ENCODE data around the gene FAM131C.
"Not testable (repeated sequence)": the region's sequence is repeated elsewhere in the genome, so short reads cannot be mapped to it uniquely, and the experiment has no call there.

FAM131C gene

DNA sequence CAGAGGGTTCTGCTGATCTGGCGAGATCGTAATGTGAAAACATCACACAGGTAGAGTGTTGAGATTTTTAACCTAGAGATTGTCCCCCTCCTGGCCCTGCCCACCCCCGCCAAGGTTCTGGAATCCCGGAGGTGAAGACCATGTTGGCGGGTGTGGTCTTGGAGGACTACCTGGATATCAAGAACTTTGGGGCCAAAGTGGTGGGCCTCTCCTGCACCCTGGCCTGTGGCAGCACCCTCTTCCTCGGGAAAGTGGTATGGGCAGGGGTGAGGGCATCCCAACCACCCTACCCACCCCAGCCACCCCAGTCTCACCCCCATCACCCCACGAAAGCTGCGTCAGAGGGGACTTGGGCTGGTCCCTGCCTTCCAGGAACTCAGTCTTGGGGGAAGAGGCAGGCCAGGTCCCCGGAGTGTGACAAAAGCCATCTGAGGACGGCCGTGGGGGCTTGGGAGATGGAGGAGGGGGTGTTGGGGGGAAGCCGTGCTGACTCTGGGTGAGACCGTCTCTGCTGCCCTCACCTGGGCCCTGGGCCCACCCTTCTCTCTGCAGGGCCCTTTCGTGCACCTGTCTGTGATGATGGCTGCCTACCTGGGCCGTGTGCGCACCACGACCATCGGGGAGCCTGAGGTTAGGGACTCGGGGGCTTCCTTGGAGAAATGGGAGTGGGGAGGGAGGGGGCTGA lies 25.5 kb downstream of the FAM131C start:
- TF ChIP-seq CTCF (IDR thresholded peaks at IDR 0.05; ENCODE audit: insufficient read depth, missing control alignments): no peak
- FAIRE-seq: no peak

DNA sequence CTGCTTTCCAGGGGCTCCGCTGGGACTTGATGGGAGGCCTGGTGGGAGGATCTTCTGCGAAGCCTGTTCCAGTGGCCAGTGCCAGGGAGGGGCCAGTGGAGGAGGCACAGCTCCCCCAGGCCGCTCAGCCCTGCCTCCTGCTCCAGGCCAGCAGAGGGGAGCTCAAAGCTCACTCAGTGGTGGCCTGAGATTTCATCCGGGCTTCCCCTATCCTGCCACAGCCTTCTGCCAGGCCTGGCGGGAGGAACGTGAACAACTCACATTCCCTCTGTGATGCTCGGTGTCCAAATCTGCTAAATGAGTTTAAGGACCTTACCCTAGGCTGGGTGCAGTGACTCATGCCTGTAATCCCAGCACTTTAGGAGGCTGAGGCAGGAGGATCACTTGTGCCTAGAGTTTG lies 26.6 kb downstream of the FAM131C start:
- no peak for FAIRE-seq
- DNase-seq (ENCODE audit: insufficient read length, low spot score): no peak
- no peak for TF ChIP-seq CTCF (IDR thresholded peaks at IDR 0.05; ENCODE audit: insufficient read depth, missing control alignments)

More for the DNA sequence above, 25.5 kb downstream of the FAM131C start:
- DNase-seq (ENCODE audit: insufficient read length, low spot score): no peak

- FAIRE-seq: no peak
- no peak for TF ChIP-seq CTCF (IDR thresholded peaks at IDR 0.05; ENCODE audit: insufficient read depth, missing control alignments)
- no peak for DNase-seq (ENCODE audit: insufficient read length, low spot score)
These were observed 29.5 kb downstream of the FAM131C start for GRCh38 chr1:16043950-16044349.

DNA sequence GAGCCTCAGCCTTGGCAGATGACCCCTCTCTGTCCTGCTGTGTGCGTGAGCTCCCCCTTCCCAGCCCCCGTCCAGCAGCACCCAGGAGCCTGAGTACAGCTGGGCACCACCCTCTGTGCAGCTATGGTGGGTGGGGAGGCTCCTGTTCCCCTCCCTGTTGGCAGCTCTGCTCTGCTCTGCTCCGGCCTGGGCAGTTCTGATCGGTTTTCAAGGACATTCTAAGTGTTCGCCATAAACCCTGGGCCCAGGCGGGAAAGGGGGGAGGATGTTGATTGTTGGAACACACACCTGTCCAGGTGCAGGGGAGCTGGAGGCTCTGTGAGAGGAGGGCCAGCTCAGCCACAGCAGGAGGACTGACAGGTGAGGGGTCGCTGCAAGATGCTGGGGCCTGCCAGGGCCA lies 29.9 kb downstream of the FAM131C start, which contains the start of gene CLCNKB:
CLCNKB (plus strand) TSS at position 262 of the 400 bp plus-strand sequence. CDS start 711 bp downstream, outside the sequence.
- TF ChIP-seq CTCF (IDR thresholded peaks at IDR 0.05; ENCODE audit: insufficient read depth, missing control alignments): no peak
- DNase-seq (ENCODE audit: insufficient read length, low spot score): no peak
- FAIRE-seq: no peak

GRCh38 chr1:16042654-16043053 lies 30.8 kb downstream of the FAM131C start:
- not testable (repeated sequence) for FAIRE-seq; DNase-seq (ENCODE audit: insufficient read length, low spot score)

GRCh38 chr1:16042096-16042495 lies 31.4 kb downstream of the FAM131C start:
- no peak for TF ChIP-seq CTCF (IDR thresholded peaks at IDR 0.05; ENCODE audit: insufficient read depth, missing control alignments)
- DNase-seq (ENCODE audit: insufficient read length, low spot score): no peak
- FAIRE-seq: no peak

DNA sequence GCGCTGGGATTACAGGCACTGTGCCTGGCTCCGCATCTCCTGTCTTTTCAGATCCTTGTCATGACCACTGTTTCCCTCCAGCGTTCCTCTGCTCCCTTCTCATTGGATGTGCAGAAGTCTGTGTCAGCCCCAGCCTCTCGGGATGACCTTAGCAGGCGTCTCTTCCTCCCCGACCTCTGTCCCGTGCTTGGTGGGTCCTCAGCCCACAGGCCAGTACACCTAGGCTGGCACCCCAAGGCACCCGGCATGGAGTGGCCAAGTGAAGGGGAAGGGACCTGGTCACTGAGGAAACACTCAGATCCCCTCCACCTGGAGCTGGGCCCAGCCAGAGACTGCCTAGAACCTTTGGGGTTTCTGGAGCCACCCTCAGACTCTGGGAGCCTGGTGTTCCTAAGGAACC lies 32.3 kb downstream of the FAM131C start:
- DNase-seq (ENCODE audit: insufficient read length, low spot score): no peak
- TF ChIP-seq CTCF (IDR thresholded peaks at IDR 0.05; ENCODE audit: insufficient read depth, missing control alignments): no peak
- no peak for FAIRE-seq

DNA sequence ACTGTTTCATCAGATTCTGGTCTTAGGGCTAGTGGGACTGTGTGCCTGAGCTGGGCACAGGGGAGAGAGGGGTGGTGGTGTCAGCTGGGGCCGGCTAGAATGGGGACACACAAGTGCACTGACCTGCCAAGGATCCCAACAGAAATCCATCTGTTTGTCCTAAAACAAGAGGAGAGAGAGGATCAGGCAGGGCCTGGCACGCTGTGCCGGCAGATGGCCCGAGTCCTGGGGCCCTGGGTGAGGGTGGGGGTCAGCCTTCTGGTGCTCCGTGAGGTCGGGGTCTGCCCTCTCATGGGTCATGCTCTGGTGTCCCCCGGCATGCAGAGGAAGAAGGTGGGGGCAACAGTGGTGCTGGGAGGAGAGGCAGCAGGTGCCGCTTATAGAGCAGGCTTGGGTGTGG lies 33.6 kb downstream of the FAM131C start:
- DNase-seq (ENCODE audit: insufficient read length, low spot score); FAIRE-seq: not testable (repeated sequence)
